NCI-H1417 (cell line): ENCODE measurements around the gene RBM23.

Experiments
- DNase-seq, 3 experiments: peaks; one replicate each; lab custom pipeline; 2025; lab: John Stamatoyannopoulos, UW

Gene RBM23

DNA sequence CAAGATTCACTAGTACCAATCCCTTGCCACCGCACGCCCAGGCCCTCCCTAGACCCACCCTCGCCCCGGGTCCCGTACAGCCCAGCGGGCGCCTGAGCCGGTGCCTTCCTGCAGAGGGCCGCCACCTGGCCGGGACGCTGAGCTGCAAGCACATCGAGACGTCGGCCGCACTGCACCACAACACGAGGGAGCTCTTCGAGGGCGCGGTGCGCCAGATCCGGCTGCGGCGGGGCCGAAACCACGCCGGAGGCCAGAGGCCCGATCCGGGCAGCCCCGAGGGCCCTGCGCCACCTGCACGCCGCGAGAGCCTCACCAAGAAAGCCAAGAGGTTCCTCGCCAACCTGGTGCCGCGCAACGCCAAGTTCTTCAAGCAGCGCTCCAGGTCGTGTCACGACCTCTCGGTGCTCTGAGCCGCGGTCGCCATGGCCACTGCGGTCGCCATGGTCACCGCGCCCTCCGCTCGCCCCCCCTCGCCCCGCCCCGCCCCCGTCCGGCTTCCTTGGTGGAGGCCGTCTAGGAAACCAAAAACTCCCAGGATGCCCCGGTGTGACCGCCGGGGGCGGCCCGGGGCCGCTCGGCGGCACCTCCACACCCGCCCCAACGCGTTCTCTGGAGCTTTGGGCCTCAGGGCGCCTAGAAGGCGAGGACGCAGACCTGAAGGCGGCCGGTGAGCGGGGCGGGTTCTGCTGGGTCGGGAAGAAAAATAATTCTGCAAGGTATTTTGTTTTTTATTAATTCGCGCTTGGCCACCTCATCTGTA is 32.3 kb downstream of the RBM23 start:
- peak; percentile 85 to 95 (median 94) for DNase-seq

DNA sequence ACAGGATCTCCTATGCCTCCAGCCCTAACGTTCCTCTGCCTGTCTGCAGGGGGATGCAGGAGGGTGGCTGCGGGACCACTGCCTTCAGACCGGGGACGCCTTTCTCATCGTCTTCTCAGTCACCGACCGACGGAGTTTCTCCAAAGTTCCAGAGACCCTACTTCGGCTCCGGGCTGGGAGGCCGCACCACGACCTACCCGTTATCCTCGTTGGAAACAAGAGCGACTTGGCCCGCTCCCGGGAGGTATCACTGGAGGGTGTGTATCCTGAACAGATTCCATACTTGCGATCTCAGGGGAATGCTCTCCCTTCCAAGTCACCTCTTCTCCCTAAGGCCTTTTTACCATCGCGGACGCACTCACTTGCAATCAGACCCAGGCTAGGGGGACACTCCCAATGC is 33.0 kb downstream of the RBM23 start:
- no peak for DNase-seq

DNA sequence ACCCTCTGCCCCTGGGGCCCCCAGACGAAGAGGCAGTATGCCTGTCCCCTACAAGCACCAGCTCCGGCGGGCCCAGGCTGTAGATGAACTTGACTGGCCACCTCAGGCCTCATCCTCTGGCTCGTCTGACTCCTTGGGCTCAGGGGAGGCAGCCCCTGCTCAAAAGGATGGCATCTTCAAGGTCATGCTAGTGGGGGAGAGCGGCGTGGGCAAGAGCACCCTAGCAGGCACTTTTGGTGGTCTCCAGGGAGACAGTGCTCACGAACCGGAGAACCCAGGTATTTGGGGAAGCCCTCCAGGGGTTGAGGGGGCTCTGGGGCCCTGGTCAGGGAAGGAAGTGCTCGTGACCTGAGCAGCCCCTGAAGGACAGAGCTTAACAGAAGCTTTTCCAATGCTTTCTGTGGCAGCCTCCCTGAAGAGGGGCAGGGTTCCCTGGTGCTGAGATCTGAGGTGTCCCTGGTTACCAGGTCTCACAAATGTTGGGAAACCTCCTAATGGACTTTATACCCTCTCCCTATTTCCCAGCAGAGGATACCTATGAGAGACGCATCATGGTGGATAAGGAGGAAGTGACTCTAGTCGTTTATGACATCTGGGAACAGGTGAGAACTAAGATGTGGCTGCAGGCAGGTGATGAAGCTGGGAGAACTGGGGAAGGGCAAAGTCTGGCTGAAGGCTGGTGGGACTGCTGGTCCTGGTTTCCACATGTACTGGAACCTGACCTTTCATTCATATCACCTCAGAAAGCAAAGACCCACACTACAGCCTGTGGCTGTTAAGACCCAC is 34.0 kb downstream of the RBM23 start:
- DNase-seq = no peak

DNA sequence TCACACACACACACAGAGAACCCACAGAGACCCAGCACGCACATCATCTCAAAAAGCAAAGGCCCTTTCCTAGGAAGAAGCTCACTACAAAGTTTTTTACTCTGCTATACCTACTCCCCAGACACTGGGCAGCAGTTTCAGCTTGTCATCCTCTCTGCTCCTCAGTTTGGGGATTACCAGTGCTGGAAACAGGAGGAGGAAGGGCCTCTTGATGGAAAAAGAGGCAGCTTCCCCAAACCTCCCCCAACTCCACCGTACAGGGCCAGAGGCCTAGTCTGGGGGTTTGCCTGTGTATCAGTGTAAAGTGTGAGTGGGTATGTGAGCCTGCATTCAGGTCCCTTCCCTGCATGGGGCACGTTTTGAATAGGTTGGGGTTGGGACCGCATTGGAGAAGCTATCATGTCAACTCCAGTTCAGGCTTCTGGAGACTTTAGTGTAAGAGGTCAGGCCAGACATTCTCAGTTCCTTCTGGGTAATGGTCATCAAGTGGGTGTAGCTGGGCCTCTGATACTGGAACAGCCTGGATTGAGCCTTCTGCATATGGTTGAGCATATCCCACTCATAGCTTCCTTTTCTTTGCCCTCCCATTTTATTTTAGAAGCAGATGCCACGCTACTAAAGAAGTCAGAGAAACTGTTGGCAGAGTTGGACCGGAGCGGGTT is 34.7 kb downstream of the RBM23 start:
- no peak for DNase-seq

DNA sequence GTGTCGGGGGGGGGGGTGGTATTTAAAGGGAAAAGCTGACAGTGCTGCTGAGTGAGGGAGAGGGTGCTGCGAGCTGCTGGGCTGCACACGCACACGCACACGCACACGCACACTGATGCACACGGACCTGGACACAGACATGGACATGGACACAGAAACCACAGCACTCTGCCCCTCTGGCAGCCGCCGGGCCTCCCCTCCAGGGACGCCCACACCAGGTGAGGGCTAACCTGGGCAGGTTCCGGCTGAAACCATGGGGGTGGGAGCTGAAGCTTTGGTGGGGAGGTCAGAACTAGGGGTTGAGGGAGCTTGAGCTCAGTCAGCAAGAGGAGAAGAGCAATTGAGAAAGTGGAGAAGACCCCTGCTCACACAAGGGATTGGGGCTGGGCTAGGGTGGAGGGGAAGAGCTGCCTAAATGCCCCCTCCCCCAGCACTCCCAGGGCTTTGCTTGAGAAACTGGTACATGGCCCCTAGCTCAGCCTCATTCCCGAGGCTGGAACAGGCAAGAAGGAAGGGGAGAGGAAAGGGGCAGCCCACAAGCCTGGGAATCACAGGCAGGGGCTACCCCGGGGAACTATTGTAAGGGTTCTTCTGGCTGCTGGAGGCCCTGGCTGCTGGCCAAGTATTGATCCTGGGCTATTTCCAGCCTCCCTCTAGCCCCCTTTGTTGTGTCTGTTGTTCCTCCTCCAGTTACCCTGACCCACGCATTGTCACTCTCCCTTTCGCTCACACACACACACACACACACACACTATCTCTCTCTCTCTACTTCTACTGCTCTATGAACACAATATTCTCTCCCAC is 35.6 kb downstream of the RBM23 start, which contains the start of gene REM2:
TSS of gene REM2 (plus strand) at position 50 of the 804 bp plus-strand sequence. CDS start at position 116, 66 bp downstream.
- DNase-seq = peak; percentile 29 to 74 (median 58)

DNA sequence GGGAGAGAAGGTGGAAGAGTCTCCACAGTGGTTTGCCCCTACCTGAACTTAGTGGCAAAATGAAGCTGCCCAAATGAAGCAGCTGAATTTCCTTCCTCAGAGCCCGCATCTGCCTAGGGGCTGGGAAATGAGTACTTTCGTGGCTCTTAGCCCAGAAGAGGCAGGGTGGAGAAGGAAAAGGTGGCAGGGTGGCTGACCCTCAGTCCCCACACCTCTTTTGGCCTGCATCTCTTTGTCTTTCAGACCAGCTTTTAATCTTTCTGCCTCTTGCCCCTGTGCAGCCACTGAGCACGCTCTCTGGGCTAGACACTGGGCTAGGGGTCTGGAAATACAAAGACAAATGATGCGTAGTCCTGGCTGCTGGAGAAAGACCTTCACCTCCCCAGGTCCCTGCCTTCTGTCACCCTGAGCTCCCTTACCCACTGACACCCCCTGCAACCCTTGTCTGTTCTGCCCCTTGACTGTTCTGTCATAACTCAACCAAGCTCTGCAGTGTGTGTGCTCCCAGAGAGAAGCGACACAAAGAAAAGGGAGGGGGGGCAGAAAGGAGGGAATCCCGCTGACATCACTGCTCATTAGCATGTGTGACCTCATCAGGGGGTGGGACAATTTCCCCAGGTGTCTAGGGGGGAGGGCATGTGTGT is 36.3 kb downstream of the RBM23 start:
- peak; percentile 65 to 93 (median 78) for DNase-seq

DNA sequence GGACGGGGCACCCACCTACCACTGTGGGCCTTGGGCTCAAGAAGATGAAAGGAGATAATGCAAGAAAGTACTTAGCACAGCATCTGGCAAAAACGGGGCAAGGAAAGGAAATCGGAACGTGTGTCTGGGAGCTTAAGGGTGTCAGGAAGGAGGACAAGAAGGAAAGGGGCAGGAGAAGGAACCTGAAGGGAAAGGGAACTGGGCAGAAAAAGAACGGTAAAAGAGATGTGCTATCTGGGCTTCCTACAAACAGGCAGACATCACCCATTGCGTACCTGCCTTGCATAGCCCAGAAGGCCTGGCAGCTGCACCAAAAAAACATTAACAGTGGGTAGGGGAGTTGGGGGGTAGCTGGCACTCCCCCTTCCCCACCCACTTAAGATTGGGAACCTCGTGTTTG is 36.9 kb downstream of the RBM23 start:
- no peak for DNase-seq

DNA sequence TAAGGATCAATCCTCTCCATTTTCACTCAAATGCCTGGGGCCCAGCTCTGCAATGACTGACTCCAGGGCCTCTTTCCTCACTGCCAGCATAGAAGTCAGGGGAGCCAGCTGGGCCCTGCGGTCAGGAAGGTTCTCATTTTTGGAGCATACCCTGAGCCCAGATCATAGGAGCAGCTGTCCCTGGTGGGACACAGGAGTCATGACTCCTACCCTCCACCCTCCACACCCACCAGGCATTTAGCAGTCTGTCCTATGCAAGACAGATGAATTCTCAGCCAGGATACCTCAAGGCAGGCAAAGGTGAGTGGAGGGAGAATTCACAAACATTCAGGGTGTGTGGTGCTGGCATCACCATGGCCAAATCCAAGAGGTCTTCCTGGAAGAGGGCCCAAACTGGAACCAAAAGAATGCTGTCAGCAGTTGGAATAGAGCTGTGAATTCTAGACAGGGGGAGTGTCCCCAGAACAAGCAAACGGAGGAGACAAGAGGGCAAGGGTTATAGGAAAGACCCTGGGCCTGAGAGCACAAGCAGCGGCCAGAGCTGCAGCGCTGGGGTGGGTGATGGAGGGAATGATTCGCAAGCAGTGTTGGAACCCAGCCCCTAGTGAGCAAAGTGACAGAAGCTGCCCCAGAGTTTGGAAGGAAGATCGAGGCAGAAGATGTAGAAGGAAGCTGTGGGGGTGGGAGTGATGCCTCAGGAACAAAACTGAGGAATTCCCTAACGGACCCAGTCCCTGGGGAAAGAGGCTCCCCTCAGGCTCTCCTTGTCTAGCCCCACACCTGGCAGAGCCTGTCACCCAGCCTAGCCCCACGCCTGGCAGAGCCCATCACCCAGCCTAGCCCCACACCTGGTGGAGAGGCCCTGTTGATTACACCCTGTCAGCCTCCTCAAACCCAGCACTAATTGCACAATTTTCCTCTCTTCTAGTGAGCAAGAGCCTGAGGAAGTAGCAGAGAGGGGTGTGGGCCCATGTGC is 40.4 kb downstream of the RBM23 start:
- DNase-seq = no peak

DNA sequence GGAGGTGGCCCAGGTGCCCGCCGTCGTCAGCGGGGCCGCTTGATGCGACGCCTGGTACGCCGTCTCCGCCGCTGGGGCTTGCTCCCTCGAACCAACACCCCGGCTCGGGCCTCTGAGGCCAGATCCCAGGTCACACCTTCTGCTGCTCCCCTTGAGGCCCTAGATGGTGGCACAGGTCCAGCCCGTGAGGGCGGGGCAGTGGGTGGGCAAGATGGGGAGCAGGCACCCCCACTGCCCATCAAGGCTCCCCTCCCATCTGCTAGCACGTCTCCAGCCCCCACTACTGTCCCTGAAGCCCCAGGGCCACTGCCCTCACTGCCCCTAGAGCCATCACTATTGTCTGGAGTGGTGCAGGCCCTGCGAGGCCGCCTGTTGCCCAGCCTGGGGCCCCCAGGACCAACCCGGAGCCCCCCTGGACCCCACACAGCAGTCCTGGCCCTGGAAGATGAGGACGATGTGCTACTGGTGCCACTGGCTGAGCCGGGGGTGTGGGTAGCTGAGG is 41.9 kb downstream of the RBM23 start:
- DNase-seq = no peak

DNA sequence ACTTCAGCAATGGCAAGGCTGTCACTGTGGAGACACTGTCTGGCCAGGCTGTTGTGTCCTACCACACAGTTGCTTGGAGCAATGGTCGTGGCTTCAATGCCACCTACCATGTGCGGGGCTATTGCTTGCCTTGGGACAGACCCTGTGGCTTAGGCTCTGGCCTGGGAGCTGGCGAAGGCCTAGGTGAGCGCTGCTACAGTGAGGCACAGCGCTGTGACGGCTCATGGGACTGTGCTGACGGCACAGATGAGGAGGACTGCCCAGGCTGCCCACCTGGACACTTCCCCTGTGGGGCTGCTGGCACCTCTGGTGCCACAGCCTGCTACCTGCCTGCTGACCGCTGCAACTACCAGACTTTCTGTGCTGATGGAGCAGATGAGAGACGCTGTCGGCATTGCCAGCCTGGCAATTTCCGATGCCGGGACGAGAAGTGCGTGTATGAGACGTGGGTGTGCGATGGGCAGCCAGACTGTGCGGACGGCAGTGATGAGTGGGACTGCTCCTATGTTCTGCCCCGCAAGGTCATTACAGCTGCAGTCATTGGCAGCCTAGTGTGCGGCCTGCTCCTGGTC is 43.1 kb downstream of the RBM23 start:
- DNase-seq = no peak

DNA sequence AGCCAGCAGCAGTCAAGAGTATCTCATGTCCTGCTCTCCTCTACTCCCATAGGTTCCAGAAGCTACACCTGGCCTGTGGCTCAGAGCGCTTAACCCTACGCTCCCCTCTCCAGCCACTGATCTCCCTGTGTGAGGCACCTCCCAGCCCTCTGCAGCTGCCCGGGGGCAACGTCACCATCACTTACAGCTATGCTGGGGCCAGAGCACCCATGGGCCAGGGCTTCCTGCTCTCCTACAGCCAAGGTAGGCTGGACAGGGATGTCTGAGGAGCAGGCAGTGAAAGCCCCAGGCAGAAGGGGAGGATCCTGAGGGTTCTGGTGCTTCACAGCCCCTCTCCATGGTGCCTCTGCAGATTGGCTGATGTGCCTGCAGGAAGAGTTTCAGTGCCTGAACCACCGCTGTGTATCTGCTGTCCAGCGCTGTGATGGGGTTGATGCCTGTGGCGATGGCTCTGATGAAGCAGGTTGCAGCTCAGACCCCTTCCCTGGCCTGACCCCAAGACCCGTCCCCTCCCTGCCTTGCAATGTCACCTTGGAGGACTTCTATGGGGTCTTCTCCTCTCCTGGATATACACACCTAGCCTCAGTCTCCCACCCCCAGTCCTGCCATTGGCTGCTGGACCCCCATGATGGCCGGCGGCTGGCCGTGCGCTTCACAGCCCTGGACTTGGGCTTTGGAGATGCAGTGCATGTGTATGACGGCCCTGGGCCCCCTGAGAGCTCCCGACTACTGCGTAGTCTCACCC is 43.8 kb downstream of the RBM23 start:
- no peak for DNase-seq

DNA sequence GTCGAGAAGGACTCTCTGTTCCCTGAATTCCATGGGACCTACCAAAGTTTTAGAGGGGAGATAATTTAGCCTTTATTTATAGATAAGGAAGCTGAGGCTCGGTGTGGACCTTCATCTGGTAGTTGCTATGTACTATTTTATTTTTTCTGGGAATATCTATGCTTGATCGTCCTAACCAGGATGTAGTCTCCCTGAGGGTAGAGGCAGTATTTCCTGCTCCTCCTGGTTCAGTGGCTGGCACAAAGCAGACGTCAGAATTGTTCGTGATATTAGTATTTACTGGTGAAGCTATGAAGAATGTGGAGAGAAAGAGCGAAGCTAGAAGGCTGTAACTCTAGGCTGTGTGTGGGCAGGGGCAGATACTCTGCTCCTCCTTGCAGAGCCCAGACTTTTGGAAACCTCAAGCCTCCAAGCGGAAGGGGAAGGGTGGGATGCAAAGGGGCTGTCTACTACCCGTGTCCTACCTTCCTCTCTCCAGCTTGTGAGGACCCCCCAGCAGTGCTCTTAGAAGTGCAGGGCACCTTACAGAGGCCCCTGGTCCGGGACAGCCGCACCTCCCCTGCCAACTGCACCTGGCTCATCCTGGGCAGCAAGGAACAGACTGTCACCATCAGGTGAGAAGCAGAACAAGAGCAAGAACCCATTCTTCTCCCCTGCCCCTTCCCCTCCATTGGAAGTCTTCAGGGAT is 46.0 kb downstream of the RBM23 start:
- no peak for DNase-seq

DNA sequence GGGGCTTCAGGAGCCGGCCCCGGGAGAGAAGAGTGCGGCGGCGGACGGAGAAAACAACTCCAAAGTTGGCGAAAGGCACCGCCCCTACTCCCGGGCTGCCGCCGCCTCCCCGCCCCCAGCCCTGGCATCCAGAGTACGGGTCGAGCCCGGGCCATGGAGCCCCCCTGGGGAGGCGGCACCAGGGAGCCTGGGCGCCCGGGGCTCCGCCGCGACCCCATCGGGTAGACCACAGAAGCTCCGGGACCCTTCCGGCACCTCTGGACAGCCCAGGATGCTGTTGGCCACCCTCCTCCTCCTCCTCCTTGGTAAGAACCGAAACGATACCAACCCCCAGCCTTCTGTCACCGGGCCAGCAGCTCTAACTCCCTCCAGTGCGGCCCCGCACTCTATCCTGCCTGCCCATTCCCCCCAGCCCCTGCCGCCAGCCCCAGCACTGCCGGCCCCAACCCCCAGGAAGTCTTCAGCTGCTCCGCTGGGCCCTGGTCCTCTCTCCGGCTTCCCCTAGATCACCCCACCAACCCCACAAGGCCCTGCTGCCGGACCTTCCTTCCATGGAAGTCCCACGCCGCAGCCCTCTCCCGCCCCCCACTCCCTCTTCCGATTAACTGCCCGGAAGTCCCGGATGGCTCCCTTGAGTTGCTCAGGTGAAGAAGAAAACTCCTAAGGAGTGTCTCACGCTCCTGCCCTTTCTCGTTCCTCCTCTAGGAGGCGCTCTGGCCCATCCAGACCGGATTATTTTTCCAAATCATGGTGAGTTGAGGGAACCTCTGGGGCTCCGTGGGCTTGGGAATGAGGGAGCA is 46.7 kb downstream of the RBM23 start:
- DNase-seq = peak; percentile 68 to 89 (median 81)

DNA sequence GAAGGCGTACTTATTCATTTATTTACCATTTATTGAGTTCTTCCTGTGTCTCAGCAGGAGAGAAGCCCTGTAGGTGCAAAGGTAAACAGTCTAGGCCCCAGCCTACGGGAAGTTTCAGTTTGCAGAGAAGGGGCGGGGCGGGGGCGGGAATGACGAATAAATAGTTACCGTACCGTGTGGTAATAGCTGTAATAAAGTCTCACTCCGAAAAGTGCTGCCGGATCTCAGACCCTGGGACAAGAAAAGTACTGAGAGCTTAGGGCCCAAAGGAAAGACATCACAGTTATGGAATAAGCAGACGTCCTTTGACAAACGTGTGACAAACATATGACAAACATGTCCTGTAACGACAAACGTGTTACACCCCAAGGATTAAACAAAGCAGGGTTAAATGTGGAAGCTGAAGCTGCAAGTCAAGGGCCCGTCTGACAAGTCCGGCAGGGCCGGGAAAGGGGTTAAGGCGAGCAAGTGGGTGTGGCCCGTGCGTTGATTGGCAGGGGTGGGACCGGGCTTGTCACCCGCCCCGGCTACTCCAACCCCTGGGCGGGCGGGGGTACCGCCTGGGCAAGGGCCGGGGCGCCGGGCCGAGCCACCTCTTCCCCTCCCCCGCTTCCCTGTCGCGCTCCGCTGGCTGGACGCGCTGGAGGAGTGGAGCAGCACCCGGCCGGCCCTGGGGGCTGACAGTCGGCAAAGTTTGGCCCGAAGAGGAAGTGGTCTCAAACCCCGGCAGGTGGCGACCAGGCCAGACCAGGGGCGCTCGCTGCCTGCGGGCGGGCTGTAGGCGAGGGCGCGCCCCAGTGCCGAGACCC is 47.5 kb downstream of the RBM23 start, which contains the start of gene LRP10:
TSS of gene LRP10 (plus strand) at position 517 of the 809 bp plus-strand sequence. CDS start 564 bp downstream, outside the sequence.
- peak; percentile 65 to 92 (median 87) for DNase-seq

DNA sequence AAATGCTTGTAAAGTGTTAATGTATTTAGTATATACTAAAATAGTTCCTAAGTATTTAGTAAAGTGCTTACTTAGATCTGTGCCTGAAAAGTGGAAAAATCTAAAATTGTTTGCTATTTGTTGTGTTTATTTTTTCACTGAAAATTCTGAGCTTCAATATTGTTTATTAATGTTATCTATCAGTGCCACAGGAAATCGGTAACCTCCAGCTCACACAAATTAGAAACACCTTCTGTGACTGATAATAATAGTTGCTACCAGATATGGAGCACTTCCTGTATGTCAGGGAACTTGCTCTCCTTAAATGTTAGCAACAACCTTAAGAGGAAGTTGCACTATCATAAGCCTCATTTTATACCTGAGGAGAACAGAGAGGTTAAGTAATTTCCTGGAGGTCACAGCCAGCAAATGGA is 48.1 kb downstream of the RBM23 start:
- DNase-seq = no peak

DNA sequence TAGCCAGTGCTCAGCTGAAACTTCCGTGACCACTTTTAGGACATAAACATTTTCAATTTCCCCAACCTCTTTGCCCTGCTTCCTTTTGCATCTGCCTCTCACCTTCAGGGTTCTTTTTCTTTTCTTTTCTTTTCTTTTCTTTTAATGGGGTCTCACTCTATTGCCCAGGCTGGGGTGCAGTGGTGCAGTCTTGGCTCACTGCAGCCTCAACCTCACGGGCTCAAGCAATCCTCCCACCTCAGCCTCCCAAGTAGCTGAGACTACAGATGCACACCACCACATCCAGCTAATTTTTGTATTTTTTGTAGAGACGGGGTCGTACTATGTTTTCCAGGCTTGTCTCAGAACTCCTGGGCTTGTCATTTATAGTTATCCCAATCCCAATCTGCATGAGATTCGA is 52.1 kb downstream of the RBM23 start:
- DNase-seq = no peak
